ENCODE results near the gene VMO1. TPM values are rescaled to one million over a fixed set of nuclear protein-coding genes. Genes with fewer than 3 reads are reported as not detected.

VMO1 gene
- total RNA-seq, 2 experiments from 2014 or later: 0.30 TPM

DNA sequence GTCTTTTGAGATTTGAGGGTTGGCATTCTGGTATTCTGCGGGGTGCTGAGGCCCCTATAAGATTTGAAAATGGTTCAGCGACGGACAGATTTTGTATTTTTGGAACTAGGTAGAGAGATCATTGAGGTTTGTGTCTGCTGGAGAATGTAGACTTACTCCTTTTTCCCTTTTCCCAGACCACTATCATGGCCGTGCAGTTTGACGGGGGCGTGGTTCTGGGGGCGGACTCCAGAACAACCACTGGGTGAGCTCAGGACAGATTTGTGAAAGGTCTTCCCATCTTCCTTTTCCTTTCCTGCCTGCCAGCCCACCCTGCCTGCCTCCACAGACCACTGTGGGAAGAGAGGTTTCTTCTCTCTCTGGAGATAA is 10.4 kb upstream of the VMO1 start:
- Mint-ChIP-seq H3K27me3 (peaks cover 3% of the 10 kb centered on the region), H3K4me1 (peaks cover 24% of the 10 kb centered on the region), H3K36me3 (ENCODE audit: low read depth) (peaks cover 22% of the 10 kb centered on the region), H3K4me3 (peak overlapping the region; percentile 94), H3K9me3 (ENCODE audit: low read depth) (no peaks in the 10 kb centered on the region), H3K27ac (peak overlapping the region; percentile 97)
- DNase-seq (peak; percentile 58), ATAC-seq (no peak)
- ChIA-PET POLR2A (interaction anchor here (0.9 kb wide), 1 partner anchor 88 kb away, joined by 3 read pairs; no protein-coding TSS in a partner anchor), CTCF (interaction anchor here (0.5 to 1.0 kb wide), 3 partner anchors 10 to 191 kb away, joined by 3 to 5 read pairs (median 4); partner anchors contain the start of gene CAMTA2)
- intact Hi-C loops (cut with DNase I, micrococcal nuclease): loop anchor here (1.0 to 5.0 kb wide), 9 partner anchors 11 to 652 kb away; partner anchors contain the start of genes MED11 (in 2 of the 2), ARRB2 (in 1 of the 2), C17orf107 (in 1 of the 2) and MINK1 (in 1 of the 2)

DNA sequence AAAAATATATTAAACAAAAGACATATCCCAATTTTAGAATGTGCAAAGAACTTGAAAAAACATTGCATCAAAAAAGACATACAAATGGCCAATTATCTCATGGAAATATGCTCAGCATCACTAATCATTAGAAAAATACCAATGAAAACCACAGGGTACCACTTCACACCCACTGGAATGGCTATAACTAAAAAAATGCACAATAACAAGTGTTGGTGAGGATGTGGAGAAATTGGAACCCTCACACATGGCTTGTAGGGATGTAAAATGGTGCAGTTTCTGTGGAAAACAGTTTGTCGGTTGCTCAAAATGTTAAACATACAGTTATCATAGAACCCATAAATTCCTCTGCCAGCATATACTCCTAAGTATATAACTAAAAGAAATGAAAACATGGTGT is 9.0 kb upstream of the VMO1 start:
- intact Hi-C loops (cut with DNase I, micrococcal nuclease): loop anchor here in 1 of 2 experiments (5.0 kb wide), 1 partner anchor 152 kb away; the partner anchor contains the start of gene PFN1

DNA sequence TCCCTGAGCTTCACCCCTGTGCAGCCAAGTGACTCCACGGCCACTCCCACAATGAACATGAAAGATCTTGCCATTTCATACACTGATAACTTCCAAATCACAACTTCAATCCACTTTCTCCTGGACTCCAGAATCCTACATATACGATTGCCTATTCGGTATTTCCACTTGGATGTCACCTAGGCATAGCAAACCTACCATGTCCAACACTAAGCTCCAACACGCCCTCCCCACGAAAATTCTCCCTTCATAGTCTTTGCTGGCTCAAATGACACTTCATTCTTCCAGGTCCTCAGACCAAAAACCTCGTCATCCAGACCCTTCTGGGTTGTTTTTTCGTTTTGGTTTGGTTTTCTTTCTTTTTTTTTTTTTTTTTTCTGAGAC is 4.5 kb upstream of the VMO1 start:
- H3K27ac Mint-ChIP-seq: peak overlapping the region; percentile 93
- intact Hi-C loops (cut with DNase I, micrococcal nuclease): loop anchor here (1.0 to 5.0 kb wide), 9 partner anchors 17 to 423 kb away; partner anchors contain the start of genes ARRB2 (in 2 of the 2), MINK1 (in 2 of the 2), C17orf107 (in 1 of the 2) and MED11 (in 1 of the 2)
- peaks cover 26% of the 10 kb centered on the region for H3K4me1 Mint-ChIP-seq
- ChIA-PET CTCF (interaction anchor here (0.7 to 2.1 kb wide), 22 partner anchors 9 to 530 kb away, joined by 3 to 14 read pairs (median 4); partner anchors contain the start of genes ARRB2, C17orf107, CXCL16 and PLD2), POLR2A (interaction anchor here (0.6 to 1.6 kb wide), 3 partner anchors 81 to 647 kb away, joined by 3 to 7 read pairs (median 4); partner anchors contain the start of genes ARRB2 and CYB5D2)
- H3K36me3 Mint-ChIP-seq (ENCODE audit: low read depth): no peaks in the 10 kb centered on the region
- DNase-seq (no peak), ATAC-seq (no peak)
- H3K27me3 Mint-ChIP-seq: peaks cover 28% of the 10 kb centered on the region
- peak overlapping the region; percentile 64 for H3K4me3 Mint-ChIP-seq
- H3K9me3 Mint-ChIP-seq (ENCODE audit: low read depth): no peaks in the 10 kb centered on the region

More for the DNA sequence above, 9.0 kb upstream of the VMO1 start:
- CTCF ChIA-PET: no interaction called here
- peaks cover 3% of the 10 kb centered on the region for H3K27me3 Mint-ChIP-seq
- no peak for DNase-seq
- H3K4me3 Mint-ChIP-seq: peak overlapping the region; percentile 94
- no peaks in the 10 kb centered on the region for H3K9me3 Mint-ChIP-seq (ENCODE audit: low read depth)
- POLR2A ChIA-PET: no interaction called here
- peaks cover 18% of the 10 kb centered on the region for H3K36me3 Mint-ChIP-seq (ENCODE audit: low read depth)
- no peak for ATAC-seq
- peaks cover 22% of the 10 kb centered on the region for H3K4me1 Mint-ChIP-seq
- H3K27ac Mint-ChIP-seq: peak overlapping the region; percentile 97

DNA sequence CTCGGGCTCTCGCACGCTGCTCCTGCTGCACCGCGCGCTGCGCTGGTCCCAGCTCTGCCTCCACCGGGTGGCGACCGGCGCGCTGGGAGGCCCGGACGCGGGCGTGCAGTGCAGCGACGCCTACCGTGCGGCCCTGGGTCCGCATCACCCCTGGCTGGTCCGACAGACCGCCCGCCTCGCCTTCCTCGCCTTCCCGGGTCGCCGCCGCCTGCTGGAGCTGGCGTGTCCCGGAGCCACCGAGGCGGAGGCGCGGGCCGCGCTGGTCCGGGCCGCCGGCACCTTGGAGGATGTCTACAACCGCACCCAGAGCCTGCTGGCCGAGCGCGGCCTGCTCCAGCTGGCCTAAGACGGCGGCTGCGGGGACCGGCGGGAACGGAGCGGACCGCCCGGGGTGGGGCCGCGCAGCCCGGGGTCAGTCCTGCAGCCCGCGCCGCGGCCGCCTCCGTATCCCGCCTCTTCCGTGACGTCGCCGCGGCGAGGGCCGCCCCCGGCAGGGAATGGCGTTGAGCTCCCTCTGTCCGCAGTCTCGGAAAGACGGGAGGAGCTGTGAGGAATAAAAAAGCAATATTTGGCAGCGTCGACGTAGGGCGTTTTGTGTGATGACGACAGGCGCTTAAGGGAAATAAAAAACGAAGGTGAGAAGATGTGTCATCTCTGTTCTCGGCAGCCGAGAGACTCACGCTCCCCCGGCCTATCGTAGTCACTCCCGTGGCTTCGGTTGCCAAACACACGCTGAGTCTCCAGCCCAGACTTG is 4.0 kb upstream of the VMO1 start:
- peak overlapping the region; percentile 64 for H3K4me3 Mint-ChIP-seq
- ChIA-PET CTCF (interaction anchor here (0.6 to 2.1 kb wide), 29 partner anchors 9 to 529 kb away, joined by 3 to 14 read pairs (median 4); partner anchors contain the start of genes ARRB2, C17orf107, CXCL16 and PLD2), POLR2A (interaction anchor here (0.6 to 1.6 kb wide), 5 partner anchors 13 to 647 kb away, joined by 3 to 7 read pairs (median 4); partner anchors contain the start of genes ARRB2 and CYB5D2)
- intact Hi-C loops (cut with DNase I, micrococcal nuclease): loop anchor here (1.0 to 5.0 kb wide), 13 partner anchors 17 to 423 kb away; partner anchors contain the start of genes ARRB2 (in 2 of the 2), MED11 (in 2 of the 2), MINK1 (in 2 of the 2) and ALOX15 (in 1 of the 2)
- no peaks in the 10 kb centered on the region for H3K9me3 Mint-ChIP-seq (ENCODE audit: low read depth)
- DNase-seq: peak; percentile 92
- no peaks in the 10 kb centered on the region for H3K36me3 Mint-ChIP-seq (ENCODE audit: low read depth)
- H3K27me3 Mint-ChIP-seq: peaks cover 34% of the 10 kb centered on the region
- ATAC-seq: peak; percentile 91
- H3K4me1 Mint-ChIP-seq: peaks cover 25% of the 10 kb centered on the region
- peak overlapping the region; percentile 93 for H3K27ac Mint-ChIP-seq

DNA sequence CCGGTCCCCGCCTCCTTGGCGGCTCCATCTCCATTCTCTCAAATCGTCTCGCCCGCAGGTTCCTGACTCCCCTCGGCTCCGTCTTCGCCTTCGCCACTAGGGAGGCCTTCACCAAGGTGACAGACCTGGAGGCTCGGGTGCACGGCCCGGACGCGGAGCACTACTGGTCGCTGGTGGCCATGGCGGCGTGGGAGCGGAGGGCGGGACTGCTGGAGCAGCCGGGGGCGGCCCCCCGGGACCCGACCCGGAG is 3.5 kb upstream of the VMO1 start:
- ATAC-seq (no peak), DNase-seq (no peak)
- H3K27ac Mint-ChIP-seq: peak overlapping the region; percentile 59
- peaks cover 36% of the 10 kb centered on the region for H3K27me3 Mint-ChIP-seq
- ChIA-PET POLR2A (interaction anchor here (0.9 to 1.6 kb wide), 3 partner anchors 12 to 80 kb away, joined by 3 to 7 read pairs (median 6); partner anchors contain the start of gene ARRB2), CTCF (interaction anchor here (0.6 to 2.1 kb wide), 13 partner anchors 10 to 529 kb away, joined by 3 to 14 read pairs (median 4); partner anchors contain the start of genes ARRB2, C17orf107, PLD2 and RNF167)
- no peaks in the 10 kb centered on the region for H3K36me3 Mint-ChIP-seq (ENCODE audit: low read depth)
- peak overlapping the region; percentile 64 for H3K4me3 Mint-ChIP-seq
- intact Hi-C loops (cut with DNase I, micrococcal nuclease): loop anchor here (2.0 to 5.0 kb wide), 4 partner anchors 57 to 147 kb away; partner anchors contain the start of genes ALOX15 (in 1 of the 2), CHRNE (in 1 of the 2) and MED11 (in 1 of the 2)
- H3K4me1 Mint-ChIP-seq: peaks cover 25% of the 10 kb centered on the region
- H3K9me3 Mint-ChIP-seq (ENCODE audit: low read depth): no peaks in the 10 kb centered on the region

DNA sequence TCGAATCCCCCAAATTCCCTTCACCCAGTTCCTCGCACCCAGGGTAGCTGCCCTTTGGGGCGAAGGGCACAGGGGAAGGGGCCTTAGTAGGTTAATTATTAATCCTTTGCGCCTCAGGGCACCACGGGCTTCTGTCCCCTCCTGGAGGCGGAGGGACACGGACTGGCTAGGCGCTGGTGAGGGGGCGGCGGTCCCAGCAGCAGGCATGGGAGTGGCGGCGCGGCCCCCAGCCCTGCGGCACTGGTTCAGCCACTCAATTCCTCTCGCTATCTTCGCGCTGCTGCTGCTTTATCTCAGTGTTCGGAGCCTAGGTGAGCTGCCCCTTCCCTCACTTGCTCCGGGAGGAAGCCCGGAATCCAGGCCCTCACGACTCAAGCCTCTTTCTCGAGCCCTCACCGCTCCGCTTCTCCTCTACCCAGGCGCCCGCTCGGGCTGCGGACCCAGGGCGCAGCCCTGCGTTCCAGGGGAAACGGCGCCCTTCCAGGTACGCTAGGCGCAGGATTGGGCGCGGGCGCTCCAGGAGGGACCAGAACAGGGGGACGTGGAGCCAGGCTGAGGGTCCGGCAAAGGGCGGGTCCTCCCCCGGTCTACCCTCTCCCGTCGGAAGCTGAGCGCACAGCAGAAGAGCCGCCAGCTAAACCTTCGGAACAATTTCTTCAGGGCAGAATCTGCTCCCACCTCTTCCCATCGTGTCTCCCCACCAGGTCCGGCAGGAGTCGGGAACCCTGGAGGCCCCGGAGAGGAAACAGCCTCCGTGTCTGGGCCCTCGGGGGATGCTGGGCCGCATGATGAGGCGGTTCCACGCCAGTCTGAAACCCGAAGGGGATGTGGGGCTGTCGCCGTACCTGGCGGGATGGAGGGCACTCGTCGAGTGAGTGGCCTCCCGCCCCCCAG is 2.9 kb upstream of the VMO1 start, which contains the start of gene GLTPD2:
Gene GLTPD2, plus strand, starts transcription at position 158 of the 894 bp plus-strand sequence. Its CDS starts 48 bp downstream, at position 206.
- H3K4me3 Mint-ChIP-seq: peak within 1 kb of the TSS; percentile 64
- H3K36me3 Mint-ChIP-seq (ENCODE audit: low read depth): no peaks in the 10 kb centered on the region
- ATAC-seq: peak; percentile 1

DNA sequence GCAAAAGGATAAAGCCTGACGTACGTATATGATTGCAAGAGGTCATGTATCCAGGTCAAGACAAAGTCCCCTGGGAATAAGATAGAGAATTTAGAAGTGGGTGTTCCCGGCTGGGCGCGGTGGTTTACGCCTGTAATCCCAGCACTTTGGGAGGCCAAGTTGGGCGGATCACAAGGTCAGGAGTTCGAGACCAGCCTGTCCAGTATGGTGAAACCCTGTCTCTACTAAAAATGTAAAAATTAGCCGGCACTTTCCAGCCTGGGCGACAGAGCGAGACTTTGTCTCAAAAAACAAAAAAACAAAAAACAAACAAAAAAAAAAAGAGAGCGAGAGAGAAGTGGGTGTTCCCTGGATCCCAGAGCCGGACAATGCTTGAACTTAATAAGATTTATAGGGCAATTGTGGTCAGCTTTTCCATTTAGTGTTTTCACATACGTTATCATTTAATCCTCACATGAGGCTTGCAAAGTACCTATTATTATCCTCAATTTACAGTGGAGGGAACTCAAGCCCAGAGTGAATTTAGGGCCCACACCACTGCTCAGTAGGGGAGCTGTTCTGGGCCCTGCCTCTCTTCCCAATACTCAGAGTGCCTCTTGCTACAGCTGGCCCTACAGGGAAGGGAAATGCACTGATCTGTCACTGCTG is 2.1 kb upstream of the VMO1 start:
- H3K9me3 Mint-ChIP-seq (ENCODE audit: low read depth): no peaks in the 10 kb centered on the region
- peaks cover 45% of the 10 kb centered on the region for H3K27me3 Mint-ChIP-seq
- ATAC-seq (no peak), DNase-seq (no peak)
- H3K4me3 Mint-ChIP-seq: peak overlapping the region; percentile 64
- POLR2A ChIA-PET: interaction anchor here (1.0 kb wide), 1 partner anchor 8 kb away, joined by 3 read pairs; the partner anchor contains the start of gene PSMB6
- H3K36me3 Mint-ChIP-seq (ENCODE audit: low read depth): no peaks in the 10 kb centered on the region
- CTCF ChIA-PET: interaction anchor here (0.6 to 2.1 kb wide), 6 partner anchors 9 to 181 kb away, joined by 3 to 7 read pairs (median 3); no protein-coding TSS in a partner anchor
- peaks cover 25% of the 10 kb centered on the region for H3K4me1 Mint-ChIP-seq
- intact Hi-C loops (cut with DNase I, micrococcal nuclease): loop anchor here (2.0 to 5.0 kb wide), 4 partner anchors 56 to 146 kb away; partner anchors contain the start of genes ALOX15 (in 1 of the 2), CHRNE (in 1 of the 2) and MED11 (in 1 of the 2)
- no peak overlapping the region for H3K27ac Mint-ChIP-seq

More for the DNA sequence above, 2.9 kb upstream of the VMO1 start, which contains the start of gene GLTPD2:
- Mint-ChIP-seq H3K9me3 (ENCODE audit: low read depth) (no peaks in the 10 kb centered on the region), H3K4me1 (peaks cover 25% of the 10 kb centered on the region), H3K27ac (peak within 1 kb of the TSS; percentile 59), H3K27me3 (peaks cover 42% of the 10 kb centered on the region)
- no peak for DNase-seq
- intact Hi-C loops (cut with DNase I, micrococcal nuclease): loop anchor here (2.0 to 5.0 kb wide), 4 partner anchors 57 to 147 kb away; partner anchors contain the start of genes ALOX15 (in 1 of the 2), CHRNE (in 1 of the 2) and MED11 (in 1 of the 2)
- POLR2A ChIA-PET: interaction anchor here (0.9 to 1.6 kb wide), 3 partner anchors 12 to 79 kb away, joined by 3 to 7 read pairs (median 6); partner anchors contain the start of gene ARRB2
- CTCF ChIA-PET: interaction anchor here (0.6 to 2.1 kb wide), 15 partner anchors 10 to 222 kb away, joined by 3 to 14 read pairs (median 4); partner anchors contain the start of genes ARRB2, C17orf107, PLD2 and RNF167

DNA sequence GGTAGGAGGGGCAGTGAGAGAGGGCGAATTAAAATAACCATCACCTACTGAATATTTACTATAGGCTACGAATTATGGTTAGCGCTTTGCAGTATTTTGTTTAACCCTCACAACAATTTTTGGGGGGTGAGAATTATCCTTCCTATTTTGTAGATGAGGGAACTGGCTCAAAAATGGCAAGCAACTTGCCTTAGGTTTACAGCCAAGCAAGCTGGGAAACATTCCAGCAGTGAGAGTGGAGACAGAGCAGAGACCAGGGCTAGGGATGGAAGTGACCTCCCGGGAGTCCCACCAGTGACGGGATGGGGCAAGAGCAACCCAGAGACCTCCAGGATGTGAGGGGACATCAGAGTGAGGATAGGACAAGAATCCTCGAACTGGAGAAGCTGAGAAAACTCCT is 352 bp upstream of the VMO1 start:
- intact Hi-C loops (cut with DNase I, micrococcal nuclease): loop anchor here (5.0 kb wide), 3 partner anchors 54 to 144 kb away; partner anchors contain the start of genes ALOX15 (in 1 of the 2), CHRNE (in 1 of the 2) and MED11 (in 1 of the 2)
- no peak overlapping the region for H3K4me3 Mint-ChIP-seq
- ATAC-seq: no peak
- H3K36me3 Mint-ChIP-seq (ENCODE audit: low read depth): no peaks in the 10 kb centered on the region
- no peak overlapping the region for H3K27ac Mint-ChIP-seq
- no peaks in the 10 kb centered on the region for H3K9me3 Mint-ChIP-seq (ENCODE audit: low read depth)
- H3K27me3 Mint-ChIP-seq: peaks cover 56% of the 10 kb centered on the region
- ChIA-PET POLR2A (no interaction called here), CTCF (interaction anchor here (1.0 kb wide), 1 partner anchor 46 kb away, joined by 4 read pairs; no protein-coding TSS in a partner anchor)
- no peak for DNase-seq
- peaks cover 25% of the 10 kb centered on the region for H3K4me1 Mint-ChIP-seq

DNA sequence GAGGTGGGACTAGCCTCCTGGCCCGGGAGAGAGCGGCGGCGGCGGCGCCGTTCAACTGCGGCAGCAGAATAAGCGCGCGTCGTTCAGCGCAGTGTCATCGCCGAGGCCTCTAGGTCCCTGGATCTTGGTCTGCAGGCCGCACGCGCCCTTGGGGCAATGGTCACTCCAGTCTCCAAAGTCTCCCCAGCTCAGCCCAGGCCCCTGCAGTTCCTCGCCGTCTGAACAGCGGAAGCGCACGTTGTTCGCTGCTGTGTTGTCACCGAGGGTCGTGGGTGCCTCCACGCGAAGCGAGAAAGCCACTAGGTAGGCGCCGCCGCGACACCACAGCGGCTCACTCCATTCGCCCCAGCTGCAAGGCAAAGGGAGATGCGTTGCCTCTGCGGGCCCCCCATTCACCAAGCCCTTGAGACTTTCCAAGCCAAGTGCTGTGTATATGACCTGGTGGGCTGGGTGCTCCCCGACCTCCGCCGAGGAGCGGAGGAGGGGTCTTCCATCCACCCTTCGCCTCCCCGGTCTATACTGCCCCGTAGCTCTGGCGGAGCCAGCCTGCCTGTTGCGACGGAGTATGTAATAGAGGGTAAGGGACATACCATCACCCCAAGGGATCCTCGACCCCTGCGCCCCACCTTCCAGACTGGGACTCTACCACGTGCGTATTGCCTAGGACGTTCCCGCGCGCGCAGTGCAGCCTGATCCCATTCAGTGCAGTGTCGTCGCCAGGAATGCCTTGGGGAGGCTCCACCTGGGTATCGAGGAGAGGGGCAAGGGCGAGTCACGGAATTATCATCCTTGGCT is 656 bp downstream of the VMO1 start:
- peaks cover 18% of the 10 kb centered on the region for H3K4me1 Mint-ChIP-seq
- intact Hi-C loops (cut with DNase I, micrococcal nuclease): loop anchor here (5.0 kb wide), 3 partner anchors 53 to 143 kb away; partner anchors contain the start of genes ALOX15 (in 1 of the 2), CHRNE (in 1 of the 2) and MED11 (in 1 of the 2)
- no peaks in the 10 kb centered on the region for H3K9me3 Mint-ChIP-seq (ENCODE audit: low read depth)
- H3K27me3 Mint-ChIP-seq: peaks cover 60% of the 10 kb centered on the region
- H3K4me3 Mint-ChIP-seq: no peak overlapping the region
- H3K36me3 Mint-ChIP-seq (ENCODE audit: low read depth): no peaks in the 10 kb centered on the region
- no peak for ATAC-seq
- POLR2A ChIA-PET: no interaction called here
- H3K27ac Mint-ChIP-seq: no peak overlapping the region
- CTCF ChIA-PET: interaction anchor here (1.0 kb wide), 1 partner anchor 45 kb away, joined by 4 read pairs; no protein-coding TSS in a partner anchor
- DNase-seq: peak; percentile 37
